AG04450 (cell line): Measurements from ENCODE around the gene TRAPPC3. TPM values are rescaled to one million over a fixed set of nuclear protein-coding genes. Genes with fewer than 3 reads are reported as not detected.

Source experiments
- CTCF ChIA-PET: fragments of 300-600, 350-600 bp; formaldehyde crosslinking; extraction: SDS; loops from one replicate; lab custom pipeline; 2022; ENCODE audit warnings: antibody characterized with exemption, inconsistent platforms; lab: Charles Lee
- POLR2A ChIA-PET: fragments of 350-600 bp; formaldehyde crosslinking; extraction: SDS; loops from one replicate; lab custom pipeline; 2021; ENCODE audit warnings: antibody characterized with exemption, inconsistent platforms; lab: Yijun Ruan, JAX
- DNase-seq: peaks from one replicate; pipeline ENCODE4 v3.0.0-alpha.2; 2011; ENCODE audit warnings: low read depth, low spot score
- H3K27ac ChIP-seq: one replicate; pipeline ENCODE4 v1.5.1; 2012; ENCODE audit warnings: low read depth, low read length, control low read depth
- H3K27me3 ChIP-seq: one replicate; pipeline ENCODE4 v1.6.0; 2012; ENCODE audit warnings: low read length; ENCODE audit not compliant: control insufficient read depth, insufficient read depth
- H3K4me3 ChIP-seq: 2 replicates; pipeline ENCODE4 v1.5.1; 2011; ENCODE audit warnings: mild to moderate bottlenecking, low read depth, low read length, control low read depth
- H3K9me3 ChIP-seq: 2 replicates; pipeline ENCODE4 v1.5.1; 2012; ENCODE audit warnings: low read length; ENCODE audit not compliant: control insufficient read depth, insufficient read depth
- polyA plus RNA-seq: library from polyadenylated mRNA; depleted of rRNA; stranded (reverse); fragments of >200 nt; gene quantifications from 2 replicates; pipeline ENCODE4 v1.2.3, GENCODE V29; 2011
- TF ChIP-seq, protein P1 (sequence below): IDR thresholded peaks from 2 replicates; pipeline ENCODE4 v1.5.1; 2011; ENCODE audit warnings: low read depth, low read length, control low read depth, inconsistent platforms

TRAPPC3 gene
- polyA plus RNA-seq, 1 experiment = 92.3 TPM

DNA sequence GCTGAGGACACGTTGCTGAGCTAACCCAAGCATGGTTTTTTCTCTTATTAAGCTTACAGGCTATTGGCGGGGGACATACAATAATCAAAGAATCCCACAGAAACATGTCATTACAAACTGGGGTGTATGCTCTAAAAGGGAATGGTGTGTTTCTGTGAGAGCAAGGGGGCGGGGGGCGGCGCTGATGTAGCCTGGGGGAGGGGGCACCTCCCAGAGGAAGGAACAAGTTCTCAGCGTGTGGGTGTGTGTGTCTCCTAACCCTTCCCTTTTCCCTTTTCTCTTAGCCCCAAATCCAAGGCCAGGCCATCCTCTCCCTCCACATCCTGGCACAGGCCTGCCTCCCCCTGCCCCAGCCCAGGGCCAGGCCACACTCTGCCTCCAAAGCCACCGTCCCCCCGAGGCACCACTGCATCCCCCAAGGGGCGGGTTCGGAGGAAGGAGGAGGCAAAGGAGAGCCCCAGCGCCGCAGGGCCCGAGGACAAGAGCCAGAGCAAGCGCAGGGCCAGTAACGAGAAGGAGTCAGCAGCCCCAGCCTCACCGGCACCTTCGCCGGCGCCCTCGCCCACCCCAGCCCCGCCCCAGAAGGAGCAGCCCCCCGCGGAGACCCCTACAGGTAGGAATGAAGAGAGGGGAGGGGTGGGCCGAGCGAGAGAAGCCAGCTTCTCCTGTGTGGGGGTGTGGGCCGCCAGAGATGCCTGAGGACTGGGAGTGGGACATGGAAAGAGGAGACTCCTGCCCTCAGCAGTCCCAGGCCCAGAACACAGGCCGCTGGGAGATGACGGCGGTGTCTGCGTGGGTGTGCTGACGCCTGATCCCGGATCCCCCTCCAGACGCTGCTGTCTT lies 28.5 kb upstream of the TRAPPC3 start:
- Histone ChIP-seq H3K9me3 (no peaks in the 10 kb centered on the region; the same call in 1 of the 2 replicates), H3K4me3 (no peak overlapping the region), H3K27ac (no peak overlapping the region), H3K27me3 (no peaks in the 10 kb centered on the region)
- DNase-seq = no peak
- CTCF ChIA-PET = interaction anchor here (1.4 kb wide), 1 partner anchor 108 kb away, joined by 4 read pairs; no protein-coding TSS in a partner anchor
- TF ChIP-seq, protein P1, sequence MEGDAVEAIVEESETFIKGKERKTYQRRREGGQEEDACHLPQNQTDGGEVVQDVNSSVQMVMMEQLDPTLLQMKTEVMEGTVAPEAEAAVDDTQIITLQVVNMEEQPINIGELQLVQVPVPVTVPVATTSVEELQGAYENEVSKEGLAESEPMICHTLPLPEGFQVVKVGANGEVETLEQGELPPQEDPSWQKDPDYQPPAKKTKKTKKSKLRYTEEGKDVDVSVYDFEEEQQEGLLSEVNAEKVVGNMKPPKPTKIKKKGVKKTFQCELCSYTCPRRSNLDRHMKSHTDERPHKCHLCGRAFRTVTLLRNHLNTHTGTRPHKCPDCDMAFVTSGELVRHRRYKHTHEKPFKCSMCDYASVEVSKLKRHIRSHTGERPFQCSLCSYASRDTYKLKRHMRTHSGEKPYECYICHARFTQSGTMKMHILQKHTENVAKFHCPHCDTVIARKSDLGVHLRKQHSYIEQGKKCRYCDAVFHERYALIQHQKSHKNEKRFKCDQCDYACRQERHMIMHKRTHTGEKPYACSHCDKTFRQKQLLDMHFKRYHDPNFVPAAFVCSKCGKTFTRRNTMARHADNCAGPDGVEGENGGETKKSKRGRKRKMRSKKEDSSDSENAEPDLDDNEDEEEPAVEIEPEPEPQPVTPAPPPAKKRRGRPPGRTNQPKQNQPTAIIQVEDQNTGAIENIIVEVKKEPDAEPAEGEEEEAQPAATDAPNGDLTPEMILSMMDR = no peak
- POLR2A ChIA-PET = no interaction called here

DNA sequence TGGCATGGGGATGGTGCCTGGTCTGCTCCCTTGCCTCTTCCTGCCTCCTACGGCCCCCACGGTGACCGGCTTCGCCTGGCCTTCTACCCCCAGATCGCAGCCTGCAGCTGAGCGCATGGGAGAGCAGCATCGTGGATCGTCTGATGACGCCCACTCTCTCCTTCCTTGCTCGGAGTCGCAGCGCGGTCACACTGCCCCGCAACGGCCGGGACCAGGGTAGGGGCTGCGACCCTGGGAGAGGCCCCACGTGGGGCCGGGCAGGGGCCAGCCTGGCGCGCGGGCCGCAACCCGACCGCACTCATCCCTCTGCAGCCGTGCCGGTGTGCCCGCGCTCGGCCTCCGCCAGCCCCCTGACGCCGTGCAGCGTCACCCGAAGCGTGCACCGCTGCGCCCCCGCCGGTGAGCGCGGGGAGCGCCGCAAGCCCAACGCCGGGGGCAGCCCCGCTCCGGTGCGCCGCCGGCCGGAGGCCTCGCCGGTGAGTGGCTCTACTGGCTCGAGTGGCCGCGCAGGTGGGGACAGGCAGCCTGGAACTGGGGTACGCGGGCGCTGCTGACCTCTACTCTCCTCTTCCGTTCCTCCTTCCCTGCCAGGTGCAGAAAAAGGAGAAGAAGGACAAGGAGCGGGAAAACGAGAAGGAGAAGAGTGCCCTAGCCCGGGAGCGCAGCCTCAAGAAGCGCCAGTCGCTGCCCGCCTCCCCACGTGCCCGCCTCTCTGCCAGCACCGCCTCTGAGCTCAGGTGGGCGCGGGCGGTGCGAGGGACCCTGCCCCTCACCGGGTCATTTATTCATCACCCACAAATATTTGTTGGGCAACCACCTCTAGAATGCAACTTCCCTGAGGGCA lies 27.0 kb upstream of the TRAPPC3 start:
- TF ChIP-seq, protein P1 = no peak
- POLR2A ChIA-PET = no interaction called here
- Histone ChIP-seq H3K27me3 (no peaks in the 10 kb centered on the region), H3K4me3 (no peak overlapping the region), H3K9me3 (no peaks in the 10 kb centered on the region; the same call in 1 of the 2 replicates), H3K27ac (no peak overlapping the region)
- CTCF ChIA-PET = interaction anchor here (1.4 kb wide), 1 partner anchor 109 kb away, joined by 4 read pairs; no protein-coding TSS in a partner anchor
- DNase-seq = no peak

DNA sequence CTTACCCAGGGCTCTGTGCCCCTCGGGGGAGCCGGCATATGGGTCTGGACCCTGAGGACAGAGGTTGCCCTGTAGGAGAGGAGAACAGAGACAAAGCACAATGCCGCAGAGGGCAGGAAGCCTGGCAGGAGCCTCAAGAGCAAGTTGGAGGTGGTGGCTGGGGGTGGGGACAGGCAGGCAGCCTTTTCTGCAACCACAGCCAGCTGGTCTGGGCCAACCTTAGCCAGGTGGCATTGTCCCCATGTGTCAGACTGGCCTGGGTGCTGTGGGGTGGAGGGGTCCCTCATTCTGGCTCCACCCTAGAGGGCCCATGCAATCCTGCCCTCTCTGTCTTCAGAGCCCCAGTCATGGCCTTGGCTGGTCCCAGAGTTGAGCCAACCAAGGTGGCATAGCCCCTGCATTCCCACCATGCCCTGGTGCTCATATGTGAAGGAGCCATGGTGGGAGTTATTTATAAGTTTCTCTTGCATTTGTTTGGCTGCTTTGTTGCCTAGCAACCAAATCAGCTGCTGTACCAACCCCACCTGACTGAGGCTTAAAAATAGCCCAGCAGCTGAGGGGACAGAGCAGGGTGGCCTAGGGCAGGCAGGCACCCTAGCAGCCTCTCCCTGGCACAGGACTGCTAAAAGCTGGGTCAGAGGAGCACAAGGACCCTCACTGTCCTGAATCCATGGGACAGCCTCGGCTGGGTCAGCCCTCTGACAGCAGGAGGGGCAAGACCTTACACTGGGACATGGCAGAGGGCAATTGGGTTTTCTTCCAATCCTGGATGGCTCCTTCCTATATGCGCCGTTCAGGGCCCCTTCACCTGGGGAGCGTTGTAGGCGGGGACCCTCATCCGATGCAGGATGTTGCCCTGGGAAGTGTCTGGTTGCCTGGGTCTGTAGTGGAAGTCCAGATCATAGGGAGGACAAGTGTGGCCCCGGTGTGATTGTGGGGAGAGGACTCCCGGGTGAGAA lies 26.1 kb upstream of the TRAPPC3 start:
- CTCF ChIA-PET = no interaction called here
- no peak for DNase-seq
- no peaks in the 10 kb centered on the region for H3K27me3 ChIP-seq
- POLR2A ChIA-PET = no interaction called here
- TF ChIP-seq, protein P1 = no peak
- no peak overlapping the region for H3K4me3 ChIP-seq
- H3K9me3 ChIP-seq = no peaks in the 10 kb centered on the region; the same call in 1 of the 2 replicates
- H3K27ac ChIP-seq = peak overlapping the region; percentile 21

DNA sequence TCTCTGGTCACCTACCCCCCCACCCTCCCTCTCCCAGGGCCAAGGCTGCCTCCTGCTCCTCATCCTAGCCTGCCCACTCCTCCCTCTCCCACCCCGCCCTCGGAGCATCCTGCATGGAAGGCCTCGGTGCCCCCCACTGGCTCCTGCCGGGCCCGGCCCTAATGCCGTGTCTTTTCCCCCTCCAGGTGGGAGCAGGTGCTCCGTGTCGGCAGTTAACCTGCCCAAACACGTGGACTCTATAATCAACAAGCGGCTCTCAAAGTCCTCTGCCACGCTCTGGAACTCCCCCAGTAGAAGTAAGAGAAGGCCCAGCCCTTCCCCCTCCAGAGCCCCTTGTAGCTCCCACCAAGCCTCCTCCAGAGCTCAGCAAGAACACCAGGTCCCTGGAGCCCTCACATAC lies 25.4 kb upstream of the TRAPPC3 start:
- Histone ChIP-seq H3K9me3 (no peaks in the 10 kb centered on the region; the same call in 1 of the 2 replicates), H3K27ac (no peak overlapping the region), H3K4me3 (no peak overlapping the region), H3K27me3 (no peaks in the 10 kb centered on the region)
- TF ChIP-seq, protein P1 = no peak
- ChIA-PET CTCF (no interaction called here), POLR2A (no interaction called here)
- DNase-seq = no peak
